ENCODE measurements around the gene AJM1. TPM values are rescaled to one million over a fixed set of nuclear protein-coding genes. Genes with fewer than 3 reads are reported as not detected.

The AJM1 gene
- total RNA-seq, 1 experiment from 2014 or later: 1.8 TPM

DNA sequence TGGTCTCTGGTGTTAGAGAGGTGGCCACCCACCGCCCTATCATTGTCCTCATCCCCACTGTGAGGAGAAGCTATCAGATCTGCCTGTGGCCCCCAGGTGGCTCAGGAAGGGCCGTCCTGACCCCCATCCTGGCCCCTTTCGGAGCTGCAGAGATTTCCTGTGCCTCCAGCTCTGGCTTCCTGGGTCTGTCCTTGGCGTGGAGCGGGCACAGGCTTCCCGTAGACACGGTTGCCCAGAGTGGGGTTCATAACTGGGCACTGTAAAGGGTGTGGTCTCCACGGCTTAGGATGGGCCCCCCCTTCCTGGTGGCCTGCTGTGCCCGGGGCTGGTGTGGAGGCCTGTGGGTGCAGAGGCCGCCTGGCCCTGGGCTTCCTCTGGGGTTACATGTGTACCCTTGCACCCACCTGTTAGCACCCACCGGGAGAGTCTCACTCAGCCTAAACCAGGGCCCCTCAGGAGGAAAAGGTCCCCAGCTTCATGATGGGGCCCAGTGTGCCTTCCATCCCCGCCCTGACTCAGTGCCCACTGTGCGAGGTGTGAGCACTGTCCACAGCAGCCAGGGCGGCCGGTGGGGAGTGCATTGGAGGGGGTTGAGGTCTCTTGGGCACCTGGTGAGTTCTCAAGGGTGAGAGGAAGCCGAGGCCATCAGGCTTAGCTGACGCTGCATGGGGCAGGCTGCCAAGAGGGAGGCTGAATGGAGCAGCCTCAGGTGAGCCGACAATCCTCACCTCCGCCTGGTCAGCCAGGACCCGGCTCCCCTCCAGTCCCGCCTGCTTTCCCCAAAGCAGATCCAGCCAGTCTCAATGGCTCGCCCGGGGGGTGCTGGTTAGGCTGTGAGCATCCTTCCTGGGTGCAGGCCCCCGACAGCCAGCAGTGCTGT lies 15.3 kb upstream of the AJM1 start:
- no peak overlapping the region for H3K27ac Mint-ChIP-seq
- H2BK12ac ChIP-seq (ENCODE audit: insufficient read length, low read depth, low read length): no peak overlapping the region
- H2BK15ac ChIP-seq (ENCODE audit: low read depth, low read length): no peak overlapping the region
- H3K18ac ChIP-seq (ENCODE audit: insufficient read length, low read depth, low read length): no peak overlapping the region
- no peaks in the 10 kb centered on the region for H3K27me3 ChIP-seq (ENCODE audit: insufficient read depth, low read length)
- no peak overlapping the region for H2BK5ac ChIP-seq (ENCODE audit: insufficient read length, low read length)
- H3K36me3 Mint-ChIP-seq (ENCODE audit: insufficient read depth in 1 of 3, low read depth in 3 of 3): peaks cover 11 to 53% (median 52%) of the 10 kb centered on the region in 3 experiments; a peak in 6 of 7 replicates
- H3K14ac ChIP-seq (ENCODE audit: insufficient read depth, low read length): no peak overlapping the region; the same call in 1 of the 2 replicates
- no peak overlapping the region for H3K23ac ChIP-seq (ENCODE audit: insufficient read length, low read depth, low read length)
- H3K9me3 ChIP-seq (ENCODE audit: control insufficient read depth, low read depth, low read length): no peaks in the 10 kb centered on the region
- no peak overlapping the region for H4K91ac ChIP-seq (ENCODE audit: insufficient read length, low read depth, low read length)
- no peaks in the 10 kb centered on the region for H3K27me3 Mint-ChIP-seq (ENCODE audit: low read depth)
- H2AFZ ChIP-seq (ENCODE audit: low read length): no peak overlapping the region
- WGBS (ENCODE audit: extremely low coverage, insufficient read length, low lambda C conversion rate): no CpG with 5 or more reads among the region's 24 CpGs
- no peak overlapping the region for H3T11ph ChIP-seq (ENCODE audit: low read length)
- H2BK120ac ChIP-seq (ENCODE audit: low read depth, low read length, poor library complexity, severe bottlenecking): no peak overlapping the region
- H3K4ac ChIP-seq (ENCODE audit: low read depth, low read length): no peak overlapping the region
- H3K4me3 Mint-ChIP-seq: no peak overlapping the region
- no peak overlapping the region for H3K9ac ChIP-seq (ENCODE audit: extremely low read depth, insufficient read length, low read length)
- no peaks in the 10 kb centered on the region for H4K20me1 ChIP-seq (ENCODE audit: control insufficient read depth, insufficient read depth, insufficient read length)
- no peak overlapping the region for H4K5ac ChIP-seq (ENCODE audit: insufficient read length, low read depth, low read length)
- peaks cover 4% of the 10 kb centered on the region for H3K79me1 ChIP-seq (ENCODE audit: insufficient read depth, low read depth, low read length, poor library complexity, severe bottlenecking)
- H2AK5ac ChIP-seq (ENCODE audit: insufficient read length, low read length): no peak overlapping the region
- DNase-seq: no peak
- TF ChIP-seq, protein P1, sequence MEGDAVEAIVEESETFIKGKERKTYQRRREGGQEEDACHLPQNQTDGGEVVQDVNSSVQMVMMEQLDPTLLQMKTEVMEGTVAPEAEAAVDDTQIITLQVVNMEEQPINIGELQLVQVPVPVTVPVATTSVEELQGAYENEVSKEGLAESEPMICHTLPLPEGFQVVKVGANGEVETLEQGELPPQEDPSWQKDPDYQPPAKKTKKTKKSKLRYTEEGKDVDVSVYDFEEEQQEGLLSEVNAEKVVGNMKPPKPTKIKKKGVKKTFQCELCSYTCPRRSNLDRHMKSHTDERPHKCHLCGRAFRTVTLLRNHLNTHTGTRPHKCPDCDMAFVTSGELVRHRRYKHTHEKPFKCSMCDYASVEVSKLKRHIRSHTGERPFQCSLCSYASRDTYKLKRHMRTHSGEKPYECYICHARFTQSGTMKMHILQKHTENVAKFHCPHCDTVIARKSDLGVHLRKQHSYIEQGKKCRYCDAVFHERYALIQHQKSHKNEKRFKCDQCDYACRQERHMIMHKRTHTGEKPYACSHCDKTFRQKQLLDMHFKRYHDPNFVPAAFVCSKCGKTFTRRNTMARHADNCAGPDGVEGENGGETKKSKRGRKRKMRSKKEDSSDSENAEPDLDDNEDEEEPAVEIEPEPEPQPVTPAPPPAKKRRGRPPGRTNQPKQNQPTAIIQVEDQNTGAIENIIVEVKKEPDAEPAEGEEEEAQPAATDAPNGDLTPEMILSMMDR (conservative IDR thresholded peaks at IDR 0.05): no peak
- H3K56ac ChIP-seq (ENCODE audit: insufficient read length, low read depth, low read length): no peak overlapping the region
- H4K8ac ChIP-seq (replicated peaks; ENCODE audit: insufficient read length, low read depth, low read length): no peak overlapping the region
- peaks cover 0 to 11% of the 10 kb centered on the region in 2 experiments; a peak in 2 of 4 replicates for H3K4me1 Mint-ChIP-seq
- H2BK20ac ChIP-seq (ENCODE audit: low read depth, low read length, poor library complexity, severe bottlenecking): no peak overlapping the region
- no peak overlapping the region for H3K27ac ChIP-seq (ENCODE audit: insufficient read length, low read depth, low read length)
- no peaks in the 10 kb centered on the region for H3K4me1 ChIP-seq (ENCODE audit: insufficient read depth, low read length)
- H3K79me2 ChIP-seq (ENCODE audit: insufficient read depth, low read length): peaks cover 4% of the 10 kb centered on the region; the same call in 1 of the 2 replicates
- no peaks in the 10 kb centered on the region for H3K9me3 Mint-ChIP-seq
- no peak overlapping the region for H3K4me2 ChIP-seq (ENCODE audit: insufficient read depth, insufficient read length, low read length)
- H3K23me2 ChIP-seq (ENCODE audit: insufficient read length, low read depth, low read length, poor library complexity, severe bottlenecking): no peaks in the 10 kb centered on the region
